ENCODE measurements around the gene DES. TPM values are rescaled to one million over a fixed set of nuclear protein-coding genes. Genes with fewer than 3 reads are reported as not detected.

Gene DES
- total RNA-seq, 1 experiment from 2014 or later, result 4.2 TPM

GRCh38 chr2:219408631-219409030 is 9.5 kb upstream of the DES start:
- POLR2A ChIA-PET, result no interaction called here
- Histone ChIP-seq H3K4me3 (replicated peaks in 1 of 2; ENCODE audit: low read depth in 1 of 2, low read length in 2 of 2) (no peak overlapping the region), H3K27ac (ENCODE audit: low read depth, low read length) (no peak overlapping the region), H3K9me3 (ENCODE audit: control insufficient read depth in 1 of 2, insufficient read depth in 1 of 2, low read depth in 1 of 2, low read length in 2 of 2) (no peaks in the 10 kb centered on the region), H3K9ac (ENCODE audit: low read length) (no peak overlapping the region), H3K4me2 (ENCODE audit: low read length) (no peak overlapping the region), H4K20me1 (ENCODE audit: insufficient read depth) (no peaks in the 10 kb centered on the region), H3K27me3 (ENCODE audit: insufficient read depth, low read length) (no peaks in the 10 kb centered on the region), H3K79me2 (ENCODE audit: insufficient read depth, low read length) (no peaks in the 10 kb centered on the region), H2AFZ (ENCODE audit: low read depth, low read length, poor library complexity, severe bottlenecking) (no peak overlapping the region), H3K36me3 (ENCODE audit: control insufficient read depth in 1 of 2, insufficient read depth in 2 of 2, low read length in 2 of 2) (no peaks in the 10 kb centered on the region), H3K4me1 (ENCODE audit: control insufficient read depth in 1 of 2, insufficient read depth in 2 of 2, low read length in 2 of 2) (peaks cover 7 to 31% of the 10 kb centered on the region in 2 experiments), H3K9me2 (ENCODE audit: insufficient read depth) (no peaks in the 10 kb centered on the region)
- no peak for TF ChIP-seq REST (IDR thresholded peaks at IDR 0.05; ENCODE audit: low read depth)
- TF ChIP-seq CEBPB (IDR thresholded peaks at IDR 0.05; ENCODE audit: low read depth), result no peak
- no peak for TF ChIP-seq MAX (IDR thresholded peaks at IDR 0.05)
- no peak for TF ChIP-seq YY1 (IDR thresholded peaks at IDR 0.05; ENCODE audit: extremely low read depth, insufficient replicate concordance, low read depth, low read length)
- TF ChIP-seq ZFX (IDR thresholded peaks at IDR 0.05), result no peak
- no peak for TF ChIP-seq ZNF274 (IDR thresholded peaks at IDR 0.05; ENCODE audit: low read depth, low read length)
- TF ChIP-seq ATF3 (IDR thresholded peaks at IDR 0.05), result no peak
- no peak for TF ChIP-seq SP1 (IDR thresholded peaks at IDR 0.05; ENCODE audit: low read depth)
- no peak for TF ChIP-seq SRF (IDR thresholded peaks at IDR 0.05; ENCODE audit: low read depth)
- TF ChIP-seq, protein P1, sequence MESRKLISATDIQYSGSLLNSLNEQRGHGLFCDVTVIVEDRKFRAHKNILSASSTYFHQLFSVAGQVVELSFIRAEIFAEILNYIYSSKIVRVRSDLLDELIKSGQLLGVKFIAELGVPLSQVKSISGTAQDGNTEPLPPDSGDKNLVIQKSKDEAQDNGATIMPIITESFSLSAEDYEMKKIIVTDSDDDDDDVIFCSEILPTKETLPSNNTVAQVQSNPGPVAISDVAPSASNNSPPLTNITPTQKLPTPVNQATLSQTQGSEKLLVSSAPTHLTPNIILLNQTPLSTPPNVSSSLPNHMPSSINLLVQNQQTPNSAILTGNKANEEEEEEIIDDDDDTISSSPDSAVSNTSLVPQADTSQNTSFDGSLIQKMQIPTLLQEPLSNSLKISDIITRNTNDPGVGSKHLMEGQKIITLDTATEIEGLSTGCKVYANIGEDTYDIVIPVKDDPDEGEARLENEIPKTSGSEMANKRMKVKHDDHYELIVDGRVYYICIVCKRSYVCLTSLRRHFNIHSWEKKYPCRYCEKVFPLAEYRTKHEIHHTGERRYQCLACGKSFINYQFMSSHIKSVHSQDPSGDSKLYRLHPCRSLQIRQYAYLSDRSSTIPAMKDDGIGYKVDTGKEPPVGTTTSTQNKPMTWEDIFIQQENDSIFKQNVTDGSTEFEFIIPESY (IDR thresholded peaks at IDR 0.05; ENCODE audit: extremely low read depth, insufficient replicate concordance, low read length), result no peak
- CTCF ChIA-PET, result interaction anchor here (0.9 kb wide), 1 partner anchor 121 kb away, joined by 3 read pairs; no protein-coding TSS in a partner anchor
- BruUV-seq (replicated peaks), result no TSS peak
- RAD21 ChIA-PET (ENCODE audit: low non-redundant PET in 1 of 2, low total read pairs in 2 of 2, uncharacterized antibody in 2 of 2, unreplicated experiment in 2 of 2), result no interaction called here
- intact Hi-C loops (cut with micrococcal nuclease), result loop anchor here (10.0 kb wide), 1 partner anchor 236 kb away; no protein-coding TSS in a partner anchor
- DNase-seq (ENCODE audit: low read depth, low spot score) (no peak), ATAC-seq (no peak)

Data from HCT116 (cell line).